ENCODE measurements around the gene SYTL3. TPM values are rescaled to one million over a fixed set of nuclear protein-coding genes. Genes with fewer than 3 reads are reported as not detected.
A peak's percentile ranks its signal among the peaks of the same experiment; 100 is the strongest.

SYTL3 gene
- total RNA-seq, 3 donors from 2014 or later (not counting 1 experiment from before 2014, with no cell fraction given), result 84.1 to 143 (median 89.0) TPM

DNA sequence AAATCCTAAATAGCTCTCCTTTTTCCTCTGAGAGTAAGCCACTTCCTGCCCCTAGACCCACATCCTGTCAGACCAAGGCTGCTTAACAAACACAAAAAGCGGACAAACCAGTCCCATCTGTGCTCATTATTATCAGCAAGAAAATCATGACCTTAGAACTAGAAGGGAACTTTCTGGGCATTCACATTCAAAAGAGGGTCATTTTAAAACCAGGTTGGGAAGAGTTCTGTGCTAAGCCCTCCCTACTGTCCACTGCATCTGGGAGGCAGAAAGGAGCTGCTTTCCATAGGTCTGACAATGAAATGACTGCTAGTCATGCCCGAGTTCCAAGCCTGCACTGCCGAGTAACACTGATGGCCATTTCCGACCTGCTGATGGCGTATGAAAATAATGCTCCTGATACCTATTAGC lies 153.9 kb downstream of the SYTL3 start:
- Mint-ChIP-seq H3K9me3 (no peaks in the 10 kb centered on the region), H3K4me3 (peak overlapping the region; percentile 72), H3K36me3 (no peaks in the 10 kb centered on the region), H3K27me3 (ENCODE audit: low read depth in 2 of 2) (no peaks in the 10 kb centered on the region), H3K27ac (peak overlapping the region; percentile 88 to 91), H3K4me1 (peaks cover 76% of the 10 kb centered on the region in 2 donors)
- H3K9me3 ChIP-seq (ENCODE audit: control insufficient read depth, insufficient read depth, low read length), result no peaks in the 10 kb centered on the region
- H3K4me3 ChIP-seq (ENCODE audit: low read length), result peak overlapping the region; percentile 25
- intact Hi-C loops (cut with micrococcal nuclease), result loop anchor here (5.0 kb wide), 1 partner anchor 86 kb away; no protein-coding TSS in a partner anchor
- H3K4me1 ChIP-seq (ENCODE audit: control insufficient read depth, insufficient read depth, low read length), result peaks cover 56% of the 10 kb centered on the region
- ATAC-seq (peak; percentile 65 to 80 (median 76)), DNase-seq (peak; percentile 44 to 76)
- H3K27me3 ChIP-seq (ENCODE audit: control insufficient read depth, insufficient read depth, low read length), result no peaks in the 10 kb centered on the region
- peak overlapping the region; percentile 74 for H3K27ac ChIP-seq (ENCODE audit: low read length)
- peaks cover 11% of the 10 kb centered on the region for H3K36me3 ChIP-seq (ENCODE audit: control insufficient read depth, insufficient read depth, low read length)
- 1% methylated on average over 5 of the region's 5 CpGs for WGBS (ENCODE audit: insufficient coverage)
- TF ChIP-seq, protein P1, sequence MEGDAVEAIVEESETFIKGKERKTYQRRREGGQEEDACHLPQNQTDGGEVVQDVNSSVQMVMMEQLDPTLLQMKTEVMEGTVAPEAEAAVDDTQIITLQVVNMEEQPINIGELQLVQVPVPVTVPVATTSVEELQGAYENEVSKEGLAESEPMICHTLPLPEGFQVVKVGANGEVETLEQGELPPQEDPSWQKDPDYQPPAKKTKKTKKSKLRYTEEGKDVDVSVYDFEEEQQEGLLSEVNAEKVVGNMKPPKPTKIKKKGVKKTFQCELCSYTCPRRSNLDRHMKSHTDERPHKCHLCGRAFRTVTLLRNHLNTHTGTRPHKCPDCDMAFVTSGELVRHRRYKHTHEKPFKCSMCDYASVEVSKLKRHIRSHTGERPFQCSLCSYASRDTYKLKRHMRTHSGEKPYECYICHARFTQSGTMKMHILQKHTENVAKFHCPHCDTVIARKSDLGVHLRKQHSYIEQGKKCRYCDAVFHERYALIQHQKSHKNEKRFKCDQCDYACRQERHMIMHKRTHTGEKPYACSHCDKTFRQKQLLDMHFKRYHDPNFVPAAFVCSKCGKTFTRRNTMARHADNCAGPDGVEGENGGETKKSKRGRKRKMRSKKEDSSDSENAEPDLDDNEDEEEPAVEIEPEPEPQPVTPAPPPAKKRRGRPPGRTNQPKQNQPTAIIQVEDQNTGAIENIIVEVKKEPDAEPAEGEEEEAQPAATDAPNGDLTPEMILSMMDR (IDR thresholded peaks at IDR 0.05), result no peak

DNA sequence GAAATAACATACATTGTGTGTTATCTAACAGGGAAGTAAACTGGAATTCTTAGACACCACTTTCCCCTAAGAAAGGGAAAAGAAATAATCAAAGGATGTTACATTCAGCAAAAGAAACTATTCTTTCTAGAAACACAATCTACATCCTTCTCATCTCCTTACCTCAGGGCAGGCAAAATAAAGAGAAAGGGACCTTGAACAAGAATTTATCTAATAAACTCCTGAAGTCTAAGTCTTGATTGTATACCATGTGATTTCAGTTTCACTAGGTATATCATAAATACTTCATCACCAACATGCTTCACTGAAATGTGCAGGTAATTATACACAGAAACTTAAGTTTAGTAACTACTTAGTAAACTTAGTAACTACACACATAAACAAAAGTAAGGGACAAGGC lies 154.4 kb downstream of the SYTL3 start:
- TF ChIP-seq, protein P1 (IDR thresholded peaks at IDR 0.05), result no peak
- ATAC-seq, result no peak
- H3K4me3 Mint-ChIP-seq, result peak overlapping the region; percentile 72
- intact Hi-C loops (cut with micrococcal nuclease), result loop anchor here (5.0 kb wide), 1 partner anchor 87 kb away; no protein-coding TSS in a partner anchor
- Histone ChIP-seq H3K27ac (ENCODE audit: low read length) (peak overlapping the region; percentile 74), H3K27me3 (ENCODE audit: control insufficient read depth, insufficient read depth, low read length) (no peaks in the 10 kb centered on the region), H3K4me1 (ENCODE audit: control insufficient read depth, insufficient read depth, low read length) (peaks cover 55% of the 10 kb centered on the region), H3K9me3 (ENCODE audit: control insufficient read depth, insufficient read depth, low read length) (no peaks in the 10 kb centered on the region), H3K4me3 (ENCODE audit: low read length) (peak overlapping the region; percentile 25), H3K36me3 (ENCODE audit: control insufficient read depth, insufficient read depth, low read length) (peaks cover 8% of the 10 kb centered on the region)
- no peak for DNase-seq
- H3K4me1 Mint-ChIP-seq, result peaks cover 76% of the 10 kb centered on the region in 2 donors
- no peaks in the 10 kb centered on the region for H3K27me3 Mint-ChIP-seq (ENCODE audit: low read depth in 2 of 2)
- no peaks in the 10 kb centered on the region for H3K9me3 Mint-ChIP-seq
- no peaks in the 10 kb centered on the region for H3K36me3 Mint-ChIP-seq
- H3K27ac Mint-ChIP-seq, result peak overlapping the region; percentile 88 to 91

DNA sequence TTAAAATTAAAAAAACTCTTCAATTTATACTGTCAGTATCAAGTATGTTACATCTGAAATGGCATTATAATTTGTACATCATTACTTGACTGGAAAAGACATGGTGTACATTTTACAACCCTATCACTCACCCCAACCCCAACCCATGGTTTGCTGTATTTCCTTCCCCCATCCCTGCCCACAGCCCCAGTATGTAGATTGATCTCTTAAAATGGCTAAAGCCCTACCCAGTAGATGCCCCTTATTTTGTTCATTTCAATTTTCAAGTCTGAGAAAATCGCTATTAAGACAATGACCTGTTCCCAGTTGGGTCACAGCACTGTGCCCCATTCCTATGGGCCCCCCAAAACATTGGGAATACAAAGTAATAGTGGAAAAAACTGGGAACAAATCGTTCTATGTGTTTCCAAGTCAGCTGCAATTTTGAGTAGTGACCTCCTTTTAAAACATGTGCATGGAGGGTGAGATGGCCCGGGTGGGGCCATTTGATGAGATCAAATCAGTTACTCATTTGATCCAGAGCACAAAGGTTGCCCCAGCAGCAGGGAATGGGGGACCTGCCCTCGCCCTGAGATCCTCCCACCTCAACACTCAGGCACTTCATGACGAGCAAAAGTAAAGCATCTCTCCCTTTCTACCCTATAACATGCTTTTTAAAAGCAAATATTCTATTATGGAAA lies 156.0 kb downstream of the SYTL3 start:
- Histone ChIP-seq H3K4me3 (ENCODE audit: low read length) (no peak overlapping the region), H3K36me3 (ENCODE audit: control insufficient read depth, insufficient read depth, low read length) (peaks cover 11% of the 10 kb centered on the region), H3K4me1 (ENCODE audit: control insufficient read depth, insufficient read depth, low read length) (peaks cover 57% of the 10 kb centered on the region), H3K9me3 (ENCODE audit: control insufficient read depth, insufficient read depth, low read length) (no peaks in the 10 kb centered on the region), H3K27ac (ENCODE audit: low read length) (no peak overlapping the region), H3K27me3 (ENCODE audit: control insufficient read depth, insufficient read depth, low read length) (no peaks in the 10 kb centered on the region)
- intact Hi-C loops (cut with micrococcal nuclease), result no loop called here
- Mint-ChIP-seq H3K4me1 (peaks cover 83 to 85% of the 10 kb centered on the region in 2 donors), H3K36me3 (no peaks in the 10 kb centered on the region), H3K9me3 (no peaks in the 10 kb centered on the region), H3K4me3 (peak overlapping the region; percentile 53), H3K27me3 (ENCODE audit: low read depth in 2 of 2) (no peaks in the 10 kb centered on the region), H3K27ac (peak overlapping the region; percentile 63 to 80)
- 93% methylated on average over 4 of the region's 5 CpGs for WGBS (ENCODE audit: insufficient coverage)
- TF ChIP-seq, protein P1 (IDR thresholded peaks at IDR 0.05), result no peak
- ATAC-seq (no peak), DNase-seq (no peak)
